IMR-90 (cell line): Measurements from ENCODE around the gene SUPT3H. TPM values are rescaled to one million over a fixed set of nuclear protein-coding genes. Genes with fewer than 3 reads are reported as not detected.

Source experiments
- ATAC-seq: fragments of 200-7000 bp; cut with Tn5 transposase; 2 replicates; pipeline ENCODE4 v1.9.1; 2020; ENCODE audit warnings: low read depth, mild to moderate bottlenecking, moderate library complexity
- BruUV-seq: library from RNA; stranded (reverse); fragments of 400-500 nt; replicated peaks from 2 replicates; lab custom pipeline; 2021; lab: Mats Ljungman, UMichigan
- CTCF ChIA-PET: fragments of 300-600 bp; formaldehyde crosslinking; extraction: SDS; loops from one replicate; lab custom pipeline; 2021; ENCODE audit warnings: antibody characterized with exemption; lab: Yijun Ruan, JAX
- POLR2A ChIA-PET: fragments of 300-600 bp; sonication (Branson Sonifier 250); formaldehyde crosslinking; loops from one replicate; lab custom pipeline; 2022; ENCODE audit warnings: antibody characterized with exemption; ENCODE audit not compliant: unreplicated experiment; lab: Charles Lee
- DNase-seq: peaks from one replicate; pipeline ENCODE4 v3.0.0; 2013
- H2AFZ ChIP-seq: replicated peaks from 2 replicates; pipeline ENCODE3; 2013; ENCODE audit warnings: low read length, mild to moderate bottlenecking; ENCODE audit not compliant: poor library complexity
- H2AK5ac ChIP-seq: 2 replicates; pipeline ENCODE4 v1.6.1; 2013; ENCODE audit warnings: low read depth, low read length, inconsistent platforms
- H2AK9ac ChIP-seq: replicated peaks from 2 replicates; pipeline ENCODE3; 2013; ENCODE audit warnings: mild to moderate bottlenecking, low read depth, low read length, moderate library complexity; ENCODE audit not compliant: poor library complexity
- H2BK120ac ChIP-seq: 2 replicates; pipeline ENCODE4 v1.6.1; 2013; ENCODE audit warnings: low read depth, low read length, inconsistent platforms
- H2BK15ac ChIP-seq: 3 replicates; pipeline ENCODE4 v1.6.1; 2013; ENCODE audit warnings: low read depth, low read length, inconsistent platforms
- H2BK20ac ChIP-seq: 2 replicates; pipeline ENCODE4 v1.6.1; 2013; ENCODE audit warnings: low read depth, mild to moderate bottlenecking, inconsistent platforms, low read length, moderate library complexity
- H2BK5ac ChIP-seq: 2 replicates; pipeline ENCODE4 v1.6.1; 2013; ENCODE audit warnings: mild to moderate bottlenecking, low read depth, low read length, inconsistent platforms; ENCODE audit not compliant: poor library complexity, severe bottlenecking
- H3K14ac ChIP-seq: replicated peaks from 2 replicates; pipeline ENCODE4 v1.6.1; 2013; ENCODE audit warnings: low read depth, low read length, inconsistent platforms
- H3K18ac ChIP-seq: 2 replicates; pipeline ENCODE4 v1.6.1; 2013; ENCODE audit warnings: low read depth, low read length, control low read depth
- H3K23ac ChIP-seq: 2 replicates; pipeline ENCODE4 v1.6.1; 2013; ENCODE audit warnings: low read depth, low read length, inconsistent platforms
- H3K27ac ChIP-seq: 2 replicates; pipeline ENCODE4 v1.5.1; 2013; ENCODE audit warnings: mild to moderate bottlenecking, control low read depth, low read length; ENCODE audit not compliant: insufficient read depth
- H3K27me3 ChIP-seq: 2 replicates; pipeline ENCODE4 v1.6.1; 2013; ENCODE audit warnings: low read length; ENCODE audit not compliant: control insufficient read depth, insufficient read depth
- H3K36me3 ChIP-seq: 2 replicates; pipeline ENCODE4 v1.6.1; 2013; ENCODE audit warnings: low read length, mixed read lengths; ENCODE audit not compliant: control insufficient read depth, insufficient read depth
- H3K4ac ChIP-seq: 2 replicates; pipeline ENCODE4 v1.6.1; 2013; ENCODE audit warnings: low read depth, low read length, inconsistent platforms
- H3K4me1 ChIP-seq: 2 replicates; pipeline ENCODE4 v1.6.1; 2013; ENCODE audit warnings: low read length, mixed read lengths; ENCODE audit not compliant: control insufficient read depth, insufficient read depth
- H3K4me2 ChIP-seq: 2 replicates; pipeline ENCODE4 v1.6.1; 2013; ENCODE audit warnings: low read depth, mild to moderate bottlenecking, control low read depth, low read length, moderate library complexity
- H3K4me3 ChIP-seq: 2 replicates; pipeline ENCODE4 v1.5.1; 2013; ENCODE audit warnings: low read depth, mild to moderate bottlenecking, control low read depth, low read length, moderate library complexity; ENCODE audit not compliant: insufficient read depth
- H3K56ac ChIP-seq: 2 replicates; pipeline ENCODE4 v1.6.1; 2013; ENCODE audit warnings: low read length, inconsistent platforms; ENCODE audit not compliant: insufficient read depth; ENCODE audit errors: extremely low read depth
- H3K79me1 ChIP-seq, 2 experiments: 2 replicates each; pipeline ENCODE4 v1.6.1; 2013; ENCODE audit warnings: low read length in 2 of 2, inconsistent platforms in 1 of 2, low read depth in 1 of 2
- H3K9ac ChIP-seq: 2 replicates; pipeline ENCODE4 v1.6.1; 2013; ENCODE audit warnings: low read depth, low read length, control low read depth
- H3K9me1 ChIP-seq: 2 replicates; pipeline ENCODE4 v1.6.1; 2013; ENCODE audit warnings: low read length, inconsistent platforms; ENCODE audit not compliant: insufficient read depth
- H3K9me3 ChIP-seq: 2 replicates; pipeline ENCODE4 v1.6.1; 2013; ENCODE audit warnings: low read length; ENCODE audit not compliant: control insufficient read depth, insufficient read depth
- H4K20me1 ChIP-seq: 2 replicates; pipeline ENCODE4 v1.6.1; 2013; ENCODE audit warnings: low read length, inconsistent platforms; ENCODE audit not compliant: insufficient read depth
- H4K5ac ChIP-seq: 2 replicates; pipeline ENCODE4 v1.6.1; 2013; ENCODE audit warnings: mild to moderate bottlenecking, low read depth, low read length, control low read depth
- H4K8ac ChIP-seq, 2 experiments: 2 replicates each; pipeline ENCODE4 v1.6.1; 2013; ENCODE audit warnings: low read depth in 2 of 2, low read length in 2 of 2, control low read depth in 1 of 2, inconsistent platforms in 1 of 2
- H4K91ac ChIP-seq: 2 replicates; pipeline ENCODE4 v1.6.1; 2013; ENCODE audit warnings: low read depth, low read length, inconsistent platforms; ENCODE audit not compliant: insufficient read depth
- BHLHE40 ChIP-seq: fragments of 150-350 bp; IDR thresholded peaks from 2 replicates; pipeline ENCODE4 v1.6.1; 2016; ENCODE audit warnings: mild to moderate bottlenecking, low read depth, low read length
- CEBPB ChIP-seq: IDR thresholded peaks from 2 replicates; pipeline ENCODE4 v1.6.1; 2012; ENCODE audit warnings: low read depth, low read length, improper control_type of control experiment
- CHD1 ChIP-seq: IDR thresholded peaks from 2 replicates; pipeline ENCODE4 v1.6.1; 2012; ENCODE audit warnings: low read depth, low read length, improper control_type of control experiment
- CTCF ChIP-seq: conservative IDR thresholded peaks from 2 replicates; pipeline ENCODE4 v1.5.1; 2012; ENCODE audit warnings: mild to moderate bottlenecking, low read depth, low read length, improper control_type of control experiment
- ELK1 ChIP-seq: fragments of 150-350 bp; IDR thresholded peaks from 2 replicates; pipeline ENCODE4 v1.6.1; 2016; ENCODE audit warnings: low read depth, mild to moderate bottlenecking, low read length, moderate library complexity, borderline replicate concordance
- FOS ChIP-seq: fragments of 150-350 bp; IDR thresholded peaks from 2 replicates; pipeline ENCODE4 v1.6.1; 2016; ENCODE audit warnings: low read depth, low read length
- MAFK ChIP-seq: IDR thresholded peaks from 2 replicates; pipeline ENCODE4 v1.6.1; 2012; ENCODE audit warnings: low read depth, low read length, improper control_type of control experiment
- MAZ ChIP-seq: IDR thresholded peaks from 2 replicates; pipeline ENCODE4 v1.6.1; 2012; ENCODE audit warnings: low read depth, mild to moderate bottlenecking, low read length, improper control_type of control experiment, moderate library complexity, borderline replicate concordance
- MXI1 ChIP-seq: IDR thresholded peaks from 2 replicates; pipeline ENCODE4 v1.6.1; 2012; ENCODE audit warnings: low read depth, mild to moderate bottlenecking, low read length, moderate library complexity, borderline replicate concordance
- NFE2L2 ChIP-seq: fragments of 150-350 bp; IDR thresholded peaks from 2 replicates; pipeline ENCODE4 v1.6.1; 2016; ENCODE audit warnings: low read depth, mild to moderate bottlenecking, low read length
- POLR2A ChIP-seq: IDR thresholded peaks from 2 replicates; pipeline ENCODE4 v1.6.1; 2012; ENCODE audit warnings: mild to moderate bottlenecking, low read depth, low read length
- RAD21 ChIP-seq: IDR thresholded peaks from 2 replicates; pipeline ENCODE4 v1.6.1; 2012; ENCODE audit warnings: low read length, improper control_type of control experiment
- RCOR1 ChIP-seq: IDR thresholded peaks from 2 replicates; pipeline ENCODE4 v1.6.1; 2012; ENCODE audit warnings: mild to moderate bottlenecking, low read length, improper control_type of control experiment; ENCODE audit not compliant: insufficient replicate concordance
- RFX5 ChIP-seq: IDR thresholded peaks from 2 replicates; pipeline ENCODE4 v1.8.0; 2012; ENCODE audit warnings: low read depth, mild to moderate bottlenecking, low read length, moderate library complexity
- SMC3 ChIP-seq: fragments of 150-350 bp; IDR thresholded peaks from 2 replicates; pipeline ENCODE4 v1.6.1; 2016; ENCODE audit warnings: low read depth, mild to moderate bottlenecking, antibody characterized with exemption, low read length, moderate library complexity
- USF2 ChIP-seq: fragments of 150-350 bp; IDR thresholded peaks from 2 replicates; pipeline ENCODE4 v1.6.1; 2017; ENCODE audit warnings: mild to moderate bottlenecking, antibody characterized with exemption, low read length, low read depth
- WGBS, 2 experiments: methylation state at CpG; one replicate each; pipeline versions ENCODE4 v1.1.5 to v1.1.7; 2013; ENCODE audit warnings: missing lambda C conversion rate in 2 of 2; ENCODE audit not compliant: insufficient read length in 1 of 2; ENCODE audit errors: extremely low coverage in 2 of 2; 5-methylcytosine and 5-hydroxymethylcytosine counted together
- dilution Hi-C: fragments of 300-500 bp; cut with HindIII; formaldehyde crosslinking; loops from one replicate; pipeline ENCODE4 v1.14.3; 2018; ENCODE audit warnings: low sequenced_read_pairs; ENCODE audit not compliant: unreplicated experiment
- in situ Hi-C: fragments of 300-500 bp; cut with MboI; formaldehyde crosslinking; loops from 3 replicates; pipeline ENCODE4 v1.14.3; 2019; ENCODE audit warnings: low sequenced_read_pairs, inconsistent platforms, mixed read lengths
- intact Hi-C: fragments of 100-400 bp; cut with micrococcal nuclease; formaldehyde crosslinking; loops from 2 replicates; pipeline ENCODE4 v1.10.0; 2022
- polyA plus RNA-seq, 3 experiments: library from polyadenylated mRNA; depleted of rRNA; stranded (reverse); fragments of >200 nt; gene quantifications; 2 replicates each; pipeline ENCODE4 v1.2.3, GENCODE V29; 2012; ENCODE audit warnings: low replicate concordance in 1 of 3
- total RNA-seq: library from RNA; depleted of rRNA; stranded (reverse); fragments of >200 nt; gene quantifications from 2 replicates; pipeline ENCODE4 v1.2.3, GENCODE V29; 2012

Gene SUPT3H
- total and polyA plus RNA-seq, 2 of the 4 experiments (the other 2 are of a cell fraction), result 4.5 to 5.0 TPM

DNA sequence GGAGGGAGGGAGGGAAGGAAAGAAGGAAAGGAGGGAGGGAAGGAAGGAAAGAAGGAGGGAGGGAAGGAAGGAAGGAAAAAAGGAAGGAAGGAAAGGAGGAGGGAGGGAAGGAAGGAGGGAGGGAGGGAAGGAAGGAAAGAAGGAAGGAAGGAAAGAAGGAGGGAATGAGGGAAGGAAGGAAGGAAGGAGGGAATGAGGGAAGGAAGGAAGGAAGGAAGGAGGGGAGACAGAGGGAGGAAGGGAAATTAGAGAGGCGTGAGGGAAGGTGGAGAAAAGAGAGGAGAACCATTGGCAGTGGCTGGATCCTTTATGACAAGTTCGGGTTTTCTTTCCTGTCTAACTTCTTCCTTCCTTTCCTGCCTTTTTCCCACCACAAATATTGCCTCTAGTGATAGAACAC lies 22.3 kb upstream of the SUPT3H start:
- Histone ChIP-seq H4K91ac (no peak overlapping the region), H3K56ac (no peak overlapping the region), H3K9me1 (no peaks in the 10 kb centered on the region), H3K4ac (no peak overlapping the region), H3K4me2 (no peak overlapping the region), H3K9ac (no peak overlapping the region), H3K4me1 (no peaks in the 10 kb centered on the region), H4K5ac (no peak overlapping the region), H3K14ac (no peak overlapping the region), H2BK120ac (no peak overlapping the region), H2AK9ac (no peak overlapping the region), H3K4me3 (no peak overlapping the region), H3K36me3 (no peaks in the 10 kb centered on the region), H2AFZ (no peak overlapping the region), H3K9me3 (no peaks in the 10 kb centered on the region), H2AK5ac (no peak overlapping the region), H3K27me3 (peaks cover 3% of the 10 kb centered on the region), H3K23ac (no peak overlapping the region), H3K27ac (no peak overlapping the region), H4K20me1 (no peaks in the 10 kb centered on the region), H3K18ac (no peak overlapping the region), H3K79me1 (no peaks in the 10 kb centered on the region), H4K8ac (no peak overlapping the region), H2BK20ac (no peak overlapping the region), H2BK15ac (no peak overlapping the region), H2BK5ac (no peak overlapping the region)
- dilution Hi-C loops (no loop called here), in situ Hi-C loops (loop anchor here (25.0 kb wide), 1 partner anchor 512 kb away; no protein-coding TSS in a partner anchor), intact Hi-C loops (no loop called here)
- ATAC-seq (no peak), DNase-seq (no peak)
- ChIA-PET POLR2A (no interaction called here), CTCF (no interaction called here)
- WGBS, 2 experiments, result no CpG with 5 or more reads among the region's 2 CpGs
- no TSS peak for BruUV-seq
- TF ChIP-seq SMC3, result no peak
- no peak for TF ChIP-seq CTCF
- TF ChIP-seq BHLHE40, result no peak
- no peak for TF ChIP-seq CEBPB
- no peak for TF ChIP-seq MAFK
- TF ChIP-seq POLR2A, result no peak
- TF ChIP-seq CHD1, result no peak
- TF ChIP-seq ELK1, result no peak
- TF ChIP-seq MAZ, result no peak
- TF ChIP-seq RFX5, result no peak
- TF ChIP-seq RCOR1, result no peak
- no peak for TF ChIP-seq USF2
- no peak for TF ChIP-seq FOS
- no peak for TF ChIP-seq MXI1
- no peak for TF ChIP-seq NFE2L2
- TF ChIP-seq RAD21, result no peak
